Measurements from ENCODE around the gene TRMT1L.
"Not testable (repeated sequence)": the region's sequence is repeated elsewhere in the genome, so short reads cannot be mapped to it uniquely, and the experiment has no call there.

TRMT1L gene

GRCh38 chr1:185156854-185157598 lies at the start of gene TRMT1L, which contains the start of gene SWT1:
TRMT1L (minus strand) TSS chr1:185156953; CDS start chr1:185156712, 241 bp downstream.
SWT1 (plus strand) TSS chr1:185157167; CDS start chr1:185160842, 3,675 bp downstream.
- peak; percentile 99 for DNase-seq

DNA sequence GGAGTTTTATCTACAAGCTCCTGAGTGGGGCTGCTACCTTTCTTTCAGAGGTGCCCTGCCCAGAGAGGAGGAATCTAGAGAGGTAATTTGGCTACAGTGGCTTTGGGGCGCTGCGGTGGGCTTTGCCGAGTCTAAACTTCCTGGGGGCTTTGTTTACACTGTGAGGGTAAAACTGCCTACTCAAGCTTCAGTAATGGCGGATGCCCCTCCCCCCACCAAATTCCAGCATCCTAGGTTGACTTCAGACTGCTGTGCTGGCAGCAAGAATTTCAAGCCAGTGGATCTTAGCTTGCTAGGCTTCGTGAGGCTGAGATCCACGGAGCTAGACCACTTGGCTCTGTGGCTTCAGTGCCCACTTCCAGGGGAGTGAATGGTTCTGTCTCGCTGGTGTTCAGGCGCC lies 44.1 kb upstream of the TRMT1L start:
- DNase-seq = no peak

GRCh38 chr1:185198712-185199111 lies 42.0 kb upstream of the TRMT1L start:
- not testable (repeated sequence) for DNase-seq

- DNase-seq = no peak
Measured at GRCh38 chr1:185193756-185194155, 37.0 kb upstream of the TRMT1L start.

DNA sequence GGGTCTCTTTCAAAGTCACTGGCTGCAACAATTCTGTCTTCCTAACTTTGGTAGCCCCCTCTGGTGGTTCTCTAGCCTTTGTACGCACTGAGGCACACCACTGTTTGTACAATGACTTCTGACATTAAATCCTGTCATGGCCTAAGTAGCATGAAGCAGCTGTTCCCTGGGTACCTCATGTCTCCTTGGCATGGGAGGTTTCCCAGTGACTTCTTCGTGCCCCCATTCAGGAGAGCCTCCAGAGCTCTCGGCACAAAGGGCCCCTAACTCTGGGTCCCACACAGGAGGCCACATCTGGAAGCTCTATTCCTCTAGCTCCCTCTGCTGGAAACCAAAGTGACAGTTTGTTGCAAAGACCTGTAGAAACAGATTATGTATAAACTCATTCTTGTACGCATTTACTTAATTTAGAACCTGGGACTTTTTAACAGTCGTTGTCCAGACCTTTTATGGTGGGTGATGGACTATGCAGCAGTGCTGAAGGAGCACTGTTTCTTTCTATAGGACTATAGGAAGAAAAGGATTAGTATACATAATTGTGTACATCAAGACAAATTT lies 13.6 kb upstream of the TRMT1L start:
- peak; percentile 66 for DNase-seq

- no peak for DNase-seq
Measured at GRCh38 chr1:185166106-185166505, 9.4 kb upstream of the TRMT1L start.

DNA sequence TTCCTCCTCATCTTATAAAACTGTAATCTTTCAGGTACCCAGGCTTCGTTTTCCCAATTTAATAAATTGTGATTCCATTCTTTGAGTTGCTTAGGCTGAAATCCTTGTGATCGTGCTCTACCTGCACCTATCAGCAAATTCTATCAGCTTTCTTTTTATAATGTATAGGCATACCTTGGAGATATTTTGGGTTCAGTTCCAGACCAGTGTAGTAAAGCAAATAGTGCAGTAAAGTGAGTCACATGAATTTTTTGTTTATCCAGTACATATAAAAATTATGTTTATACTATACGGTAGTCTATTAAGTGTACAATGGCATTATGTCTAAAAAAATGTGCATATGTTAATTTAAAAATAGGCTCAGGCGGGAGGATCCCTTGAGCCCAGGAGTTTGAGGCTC lies 5.7 kb upstream of the TRMT1L start:
- DNase-seq = no peak

- DNase-seq = no peak
Measured at GRCh38 chr1:185159966-185160365, 3.2 kb upstream of the TRMT1L start.

DNA sequence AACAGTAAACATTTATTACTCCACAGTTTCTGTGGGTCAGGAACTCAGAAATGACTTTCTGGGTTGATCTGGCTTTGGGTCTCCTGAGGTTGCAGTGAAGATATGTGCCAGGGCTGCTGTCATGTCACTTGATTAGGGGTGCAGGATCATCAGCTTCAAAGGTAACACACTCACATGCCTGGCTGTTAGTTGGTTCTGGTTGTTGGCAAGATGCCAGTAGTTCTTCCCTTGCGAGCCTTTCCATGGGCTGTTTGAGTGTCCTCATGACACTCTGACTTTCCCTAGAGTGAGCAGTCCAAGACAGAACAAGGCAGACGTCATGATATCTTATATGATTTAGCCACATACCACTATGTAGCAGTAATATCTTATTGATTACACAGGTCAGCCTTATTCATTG lies 2.0 kb upstream of the TRMT1L start:
- no peak for DNase-seq

DNA sequence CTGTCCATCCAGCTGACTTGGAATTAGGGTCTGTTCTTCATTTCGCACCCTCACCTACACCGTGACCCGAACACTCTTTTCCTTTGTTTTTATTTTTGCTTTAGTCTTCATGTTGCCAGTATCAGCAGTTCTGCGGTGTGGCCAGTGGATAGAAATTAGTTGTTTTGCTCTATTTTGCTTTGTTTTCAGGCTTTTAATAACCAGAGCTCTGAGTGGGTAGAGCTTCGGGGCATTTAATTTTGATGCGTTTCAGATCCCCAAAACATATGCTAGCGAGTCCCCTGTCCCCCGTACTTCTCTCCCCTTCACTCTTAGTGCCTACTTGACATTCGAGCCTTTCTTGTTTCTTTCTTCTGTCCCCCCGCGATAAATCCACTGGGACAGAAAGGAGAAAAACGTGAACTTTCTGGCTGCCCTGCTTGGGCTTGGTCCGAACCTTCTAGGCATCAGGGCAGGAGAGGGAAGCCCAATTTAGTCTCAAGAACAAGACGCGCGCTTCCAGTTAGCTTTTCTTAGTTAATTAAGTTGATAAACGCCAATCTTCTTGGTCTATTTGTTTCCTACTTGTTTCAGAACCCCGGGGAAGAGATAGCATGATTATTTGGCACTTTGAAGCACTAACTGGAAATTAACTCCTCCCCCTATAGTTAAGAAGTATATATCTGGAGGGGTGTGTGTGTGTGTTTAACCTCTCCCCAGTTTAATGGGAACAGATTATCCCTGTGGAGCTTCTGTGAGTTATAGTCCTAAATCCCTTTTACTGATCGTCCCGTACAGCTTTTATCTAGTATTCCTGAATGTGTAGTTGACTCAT lies 1.1 kb upstream of the TRMT1L start:
- DNase-seq = no peak

DNA sequence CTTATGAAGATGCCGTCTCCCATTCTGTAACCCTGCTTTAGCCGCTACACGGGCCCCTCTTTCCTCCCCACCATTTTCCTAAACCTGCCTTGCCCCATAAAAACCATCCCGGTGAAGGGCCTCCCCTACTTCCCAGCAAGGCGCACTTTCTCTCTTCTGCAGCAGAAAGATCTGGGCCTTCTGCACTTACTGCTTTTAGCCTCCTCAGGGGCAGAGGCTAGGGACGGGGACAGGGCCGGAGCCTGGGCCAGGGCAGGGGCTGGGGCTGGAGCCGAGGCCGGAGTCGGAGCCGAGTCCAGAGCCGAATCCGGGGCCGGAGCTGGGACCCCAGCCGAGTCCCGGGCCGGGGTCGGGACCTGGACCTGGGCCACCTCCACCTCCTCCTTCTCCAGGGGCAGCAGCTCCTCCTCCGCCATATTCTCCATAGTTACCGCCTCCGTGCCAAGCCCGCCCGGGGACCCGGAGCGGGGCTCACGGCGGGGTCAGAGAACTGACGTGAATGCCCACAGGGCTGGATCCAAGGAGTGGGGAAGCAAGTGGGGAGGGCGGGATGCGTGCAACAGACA lies 382 bp downstream of the TRMT1L start:
- DNase-seq = no peak

DNA sequence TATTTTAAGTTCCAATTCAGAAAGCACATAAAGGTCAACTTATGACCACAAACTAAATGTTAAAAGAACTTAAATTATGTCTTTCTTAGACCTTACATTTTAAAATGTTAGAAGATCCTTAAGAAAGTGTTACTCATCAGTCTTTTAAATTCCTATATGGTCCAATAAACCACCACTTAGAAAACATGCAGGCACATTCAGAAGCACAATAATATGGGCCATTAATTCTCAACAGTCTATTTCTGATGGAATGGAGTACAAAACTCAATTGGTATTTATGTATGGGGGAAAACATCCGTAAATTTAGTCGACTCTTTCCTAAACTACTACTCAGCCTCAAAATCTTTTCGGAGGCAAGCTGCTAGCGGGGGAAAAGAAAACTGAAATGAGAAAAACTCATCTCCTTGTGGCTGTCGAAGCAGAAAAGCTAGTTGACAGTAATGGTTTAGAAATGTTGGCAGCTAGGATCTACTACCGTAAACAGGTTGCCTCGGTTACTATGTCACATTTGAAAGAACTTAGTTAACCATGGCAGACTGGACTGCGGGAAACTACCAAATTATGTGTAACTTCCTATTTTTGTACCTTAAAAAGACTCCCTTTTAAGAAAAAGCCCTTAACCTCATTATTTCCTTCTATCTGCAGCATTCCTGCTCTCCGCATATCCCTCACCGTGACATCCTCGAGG lies 1.0 kb downstream of the TRMT1L start:
- no peak for DNase-seq

- DNase-seq = no peak
Measured at GRCh38 chr1:185154912-185155513, 1.7 kb downstream of the TRMT1L start.

DNA sequence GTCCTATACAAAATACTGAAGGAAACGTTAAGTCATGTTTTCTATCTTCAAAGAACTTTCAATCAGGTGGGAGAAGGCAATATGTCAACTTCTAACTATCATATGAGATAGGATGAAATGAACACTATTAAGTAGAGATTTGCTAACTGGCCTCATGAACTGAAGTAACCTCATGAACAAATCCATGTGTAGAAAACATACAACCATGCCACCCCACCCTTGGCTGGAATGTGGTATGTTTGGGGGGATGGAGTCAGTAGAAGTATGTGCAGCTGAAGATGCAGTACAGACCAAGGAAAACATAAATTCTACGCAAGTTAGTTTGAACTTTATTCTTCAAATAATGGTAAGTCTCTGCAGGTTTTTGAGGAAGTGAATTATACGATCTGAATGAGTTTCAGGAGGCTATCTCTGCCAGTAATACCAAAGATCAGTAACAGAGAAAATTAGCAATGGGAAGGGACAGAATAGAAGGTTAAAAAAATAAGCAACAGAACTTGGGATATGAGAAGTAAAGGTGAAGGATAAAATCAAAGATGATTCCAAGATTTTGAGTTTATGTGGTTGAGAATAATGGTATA lies 4.5 kb downstream of the TRMT1L start:
- DNase-seq = no peak

- no peak for DNase-seq
Measured at GRCh38 chr1:185151215-185151614, 5.5 kb downstream of the TRMT1L start.

- no peak for DNase-seq
Measured at GRCh38 chr1:185144233-185144632, 12.5 kb downstream of the TRMT1L start.

DNA sequence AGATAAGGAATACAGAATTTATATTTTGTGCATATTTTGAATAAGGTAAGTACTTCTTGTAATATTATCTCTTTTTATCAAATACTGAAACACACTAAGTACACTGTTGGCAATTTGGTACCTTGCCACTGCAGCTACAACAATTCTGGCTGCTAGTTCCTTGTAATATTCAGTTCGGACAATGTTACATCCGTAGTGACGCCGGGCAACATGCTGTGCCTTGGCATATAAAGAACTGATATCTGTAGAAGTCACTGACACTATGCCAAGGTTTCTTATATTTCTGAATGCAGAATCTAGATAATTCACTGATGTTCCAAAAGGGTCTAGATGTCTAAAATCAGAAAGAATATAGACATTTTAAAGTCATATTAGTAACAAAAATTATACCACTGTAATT lies 17.5 kb downstream of the TRMT1L start:
- DNase-seq = no peak

DNA sequence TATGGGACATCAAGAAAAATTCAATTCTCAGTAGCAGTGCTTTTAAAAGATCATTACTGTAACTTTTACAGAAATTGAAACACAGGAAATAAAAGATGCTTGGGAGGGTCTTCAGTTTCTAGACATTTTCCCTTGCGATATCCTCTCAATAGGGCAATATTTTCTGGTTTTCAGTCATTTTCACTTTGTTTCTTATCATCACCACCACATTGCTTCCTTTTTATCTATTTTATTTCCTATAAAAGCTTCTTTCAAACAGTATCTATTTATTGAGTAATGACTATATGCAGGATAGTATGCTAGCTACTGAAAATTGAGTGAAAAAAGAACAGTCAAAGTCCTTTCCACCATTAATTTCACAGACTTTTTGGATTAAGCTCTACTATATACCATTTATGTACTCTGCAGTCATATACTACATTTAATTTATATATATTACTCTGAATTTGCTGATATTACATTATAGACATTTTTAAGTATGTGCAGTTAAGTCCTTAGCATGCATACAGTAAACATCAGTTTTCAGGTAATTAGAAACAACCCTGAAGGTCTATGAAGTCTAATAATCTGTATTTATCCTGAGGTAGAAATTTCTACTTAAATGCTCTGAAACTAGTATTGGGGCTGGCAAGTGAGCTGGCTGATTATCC lies 18.7 kb downstream of the TRMT1L start:
- no peak for DNase-seq

DNA sequence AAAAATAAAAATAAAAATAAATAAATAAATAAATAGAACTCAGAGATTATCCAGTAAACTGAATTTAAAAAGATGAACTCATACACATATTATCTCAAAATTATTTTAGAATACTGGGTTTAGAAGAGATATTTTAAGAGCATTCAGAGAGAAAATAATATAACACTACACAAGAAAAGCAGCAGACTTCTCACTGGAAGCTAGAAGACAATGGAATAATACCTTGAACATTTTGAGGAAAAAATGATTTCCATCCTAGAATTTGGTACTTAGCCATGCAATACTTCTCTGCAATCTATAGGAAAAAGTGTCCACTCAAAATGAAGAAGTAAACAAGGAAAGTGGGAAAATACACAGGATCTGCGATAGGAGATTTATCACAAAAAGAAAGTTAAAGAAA lies 24.2 kb downstream of the TRMT1L start:
- DNase-seq = no peak

DNA sequence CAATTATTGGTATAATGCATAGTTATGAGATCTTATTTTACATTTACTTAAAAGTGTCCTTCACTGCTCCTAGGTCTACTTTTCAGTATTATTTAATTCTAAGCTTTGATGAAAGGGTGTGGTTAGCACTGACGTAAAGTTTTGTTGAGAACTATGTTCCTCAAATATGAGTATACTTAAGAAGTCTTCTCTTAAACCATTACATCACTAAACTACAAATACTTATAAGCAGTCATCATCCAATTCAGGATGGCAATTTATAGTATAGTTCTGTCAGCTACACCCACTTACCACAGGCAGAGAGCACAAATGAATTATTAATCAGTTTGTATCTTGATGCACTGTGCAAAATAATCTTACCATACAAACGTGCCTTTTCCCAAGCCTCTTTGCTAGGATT lies 27.0 kb downstream of the TRMT1L start:
- DNase-seq = no peak

- no peak for DNase-seq
Measured at GRCh38 chr1:185112356-185112755, 44.4 kb downstream of the TRMT1L start.

DNA sequence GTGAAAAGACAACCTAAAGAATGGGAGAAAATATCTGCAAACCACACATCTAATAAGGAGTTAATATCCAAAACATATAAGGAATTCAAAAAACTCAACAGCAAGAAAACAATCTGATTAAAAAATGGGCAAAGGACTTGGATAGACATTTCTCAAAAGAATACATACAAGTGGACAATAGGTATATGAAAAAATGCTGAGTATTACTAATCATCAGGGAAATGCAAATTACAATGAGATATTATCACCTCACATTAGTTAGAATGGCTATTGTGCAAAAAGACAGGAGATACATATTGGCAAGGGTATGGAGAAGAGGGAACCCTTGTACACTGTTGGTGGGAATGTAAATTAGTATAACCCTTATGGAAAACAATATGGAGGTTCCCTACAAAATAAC lies 44.9 kb downstream of the TRMT1L start:
- DNase-seq = no peak

All from DMS 273 treated with DMSO at 0.1 percent for 48 hours (cell line).